ENCODE measurements around the gene ZBTB42.

GRCh38 chr14:104820669-104821228 lies 19.8 kb downstream of the ZBTB42 start:
- TF ChIP-seq CTCF (IDR thresholded peaks at IDR 0.05; ENCODE audit: extremely low read depth in 1 of 2, insufficient read depth in 1 of 2, low read depth in 1 of 2, low read length in 2 of 2) = peak; percentile 49 to 75
- no peak for TF ChIP-seq MAX (IDR thresholded peaks at IDR 0.05; ENCODE audit: insufficient read depth, insufficient read length)
- no peak for TF ChIP-seq POLR2AphosphoS5 (IDR thresholded peaks at IDR 0.05; ENCODE audit: insufficient read depth, low read depth, low read length)
- TF ChIP-seq MYC (IDR thresholded peaks at IDR 0.05; ENCODE audit: low read depth, low read length) = no peak
- TF ChIP-seq JUN (IDR thresholded peaks at IDR 0.05; ENCODE audit: borderline replicate concordance, insufficient read depth, insufficient read length, low read depth) = no peak
- no peak for TF ChIP-seq EZH2 (IDR thresholded peaks at IDR 0.05; ENCODE audit: borderline replicate concordance, low read depth, low read length, severe bottlenecking)
